ENCODE results near the gene PCCA.

DNA sequence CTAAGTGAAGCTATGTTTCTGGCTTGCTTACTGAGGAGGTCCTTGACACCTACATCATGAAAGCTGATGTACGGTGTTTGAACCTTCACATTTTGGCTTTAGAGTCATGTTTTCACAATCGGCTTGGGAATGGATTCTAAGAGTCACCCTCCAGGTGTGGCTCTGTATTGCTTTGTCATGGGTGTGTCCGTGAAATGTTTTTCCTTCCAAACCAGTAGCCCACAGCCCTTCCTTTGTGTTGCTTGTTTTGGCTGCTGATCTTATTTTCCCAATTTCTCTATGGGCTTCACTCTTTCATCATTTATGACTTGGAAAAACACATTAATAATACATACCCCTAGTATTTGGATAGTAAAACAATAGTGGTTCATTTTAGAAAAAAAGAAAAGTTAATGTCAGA, 259.1 kb downstream of the PCCA start:
- TF ChIP-seq, protein P1, sequence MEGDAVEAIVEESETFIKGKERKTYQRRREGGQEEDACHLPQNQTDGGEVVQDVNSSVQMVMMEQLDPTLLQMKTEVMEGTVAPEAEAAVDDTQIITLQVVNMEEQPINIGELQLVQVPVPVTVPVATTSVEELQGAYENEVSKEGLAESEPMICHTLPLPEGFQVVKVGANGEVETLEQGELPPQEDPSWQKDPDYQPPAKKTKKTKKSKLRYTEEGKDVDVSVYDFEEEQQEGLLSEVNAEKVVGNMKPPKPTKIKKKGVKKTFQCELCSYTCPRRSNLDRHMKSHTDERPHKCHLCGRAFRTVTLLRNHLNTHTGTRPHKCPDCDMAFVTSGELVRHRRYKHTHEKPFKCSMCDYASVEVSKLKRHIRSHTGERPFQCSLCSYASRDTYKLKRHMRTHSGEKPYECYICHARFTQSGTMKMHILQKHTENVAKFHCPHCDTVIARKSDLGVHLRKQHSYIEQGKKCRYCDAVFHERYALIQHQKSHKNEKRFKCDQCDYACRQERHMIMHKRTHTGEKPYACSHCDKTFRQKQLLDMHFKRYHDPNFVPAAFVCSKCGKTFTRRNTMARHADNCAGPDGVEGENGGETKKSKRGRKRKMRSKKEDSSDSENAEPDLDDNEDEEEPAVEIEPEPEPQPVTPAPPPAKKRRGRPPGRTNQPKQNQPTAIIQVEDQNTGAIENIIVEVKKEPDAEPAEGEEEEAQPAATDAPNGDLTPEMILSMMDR (IDR thresholded peaks at IDR 0.05), result no peak
- no peak for TF ChIP-seq POLR2A (IDR thresholded peaks at IDR 0.05)

Data from suprapubic skin (tissue), 3 donors.